ENCODE results near the gene AMOTL1. TPM values are rescaled to one million over a fixed set of nuclear protein-coding genes. Genes with fewer than 3 reads are reported as not detected.

AMOTL1 gene
- total and polyA plus RNA-seq, 5 donors from 2014 or later, result 0.20 to 0.67 (median 0.40) TPM; not detected in 1

DNA sequence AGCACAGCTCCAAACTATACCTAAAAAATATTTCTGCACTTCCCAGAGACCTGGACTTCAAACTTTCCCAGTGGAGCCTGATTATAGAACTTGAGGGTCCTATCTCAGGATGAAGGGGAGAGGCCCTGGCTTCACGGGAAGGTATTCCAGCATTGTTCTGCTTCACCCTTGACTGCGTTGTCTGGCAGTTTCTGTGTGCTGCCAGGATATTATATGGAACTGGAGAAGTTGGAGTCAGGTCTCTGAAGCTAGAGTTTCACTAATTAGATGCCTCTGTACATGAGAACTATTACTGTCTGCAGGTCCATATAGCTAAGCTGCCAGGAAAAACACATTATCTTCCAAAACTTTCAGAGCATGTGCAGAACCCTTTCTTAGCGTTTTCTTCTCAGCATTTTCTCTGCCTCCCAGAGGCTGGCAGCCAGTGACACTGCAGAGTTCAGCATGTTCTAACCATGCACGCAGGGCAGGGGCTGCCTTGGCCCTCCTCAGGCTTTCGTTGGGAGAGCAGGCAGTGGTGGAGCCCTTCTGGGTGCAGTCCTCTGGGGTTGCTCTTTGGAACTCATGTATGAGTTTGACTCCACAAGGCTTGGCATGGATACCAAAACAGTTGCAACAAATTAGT lies 105.9 kb downstream of the AMOTL1 start:
- Mint-ChIP-seq H3K9me3 (peaks cover 0 to 1% (median 0%) of the 10 kb centered on the region in 7 donors), H3K36me3 (no peaks in the 10 kb centered on the region), H3K4me1 (peaks cover 0 to 17% (median 6%) of the 10 kb centered on the region in 4 donors), H3K4me3 (no peak overlapping the region), H3K27me3 (no peaks in the 10 kb centered on the region), H3K27ac (no peak overlapping the region)
- Histone ChIP-seq H3K36me3 (ENCODE audit: control insufficient read depth, insufficient read depth, low read length) (no peaks in the 10 kb centered on the region), H3K4me3 (ENCODE audit: low read depth, low read length) (no peak overlapping the region), H3K9me3 (ENCODE audit: control insufficient read depth in 2 of 2, low read length in 2 of 2) (no peaks in the 10 kb centered on the region), H3K4me1 (ENCODE audit: control insufficient read depth, insufficient read depth, low read length, poor library complexity, severe bottlenecking) (no peaks in the 10 kb centered on the region), H3K27ac (ENCODE audit: insufficient read depth, low read length, poor library complexity, severe bottlenecking) (no peak overlapping the region), H3K27me3 (ENCODE audit: control insufficient read depth, insufficient read depth, low read length) (no peaks in the 10 kb centered on the region)
- DNase-seq (no peak), ATAC-seq (ENCODE audit: low read depth in 2 of 2) (no peak)

DNA sequence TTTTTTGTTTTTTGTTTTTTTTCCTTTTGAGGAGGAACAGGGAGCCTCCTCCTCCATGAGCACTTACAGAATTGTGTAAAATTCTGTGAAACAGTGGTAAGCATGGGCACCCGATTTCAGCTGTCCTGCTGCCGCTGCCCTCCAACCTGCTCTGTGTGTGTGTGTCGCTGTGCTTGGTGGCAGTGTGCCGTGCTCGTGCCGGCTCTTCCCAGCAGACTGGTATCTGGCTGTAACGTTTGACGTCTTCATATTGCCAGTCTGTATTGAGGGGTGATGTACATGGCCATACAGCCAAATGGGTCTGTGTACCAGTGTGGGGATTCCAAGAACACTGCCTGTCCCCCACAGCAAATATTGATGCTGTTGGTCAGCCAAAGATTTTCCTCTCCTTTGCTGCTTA lies 108.1 kb downstream of the AMOTL1 start:
- no peak overlapping the region for H3K27ac Mint-ChIP-seq
- no peak overlapping the region for H3K4me3 ChIP-seq (ENCODE audit: low read depth, low read length)
- no peaks in the 10 kb centered on the region for H3K36me3 ChIP-seq (ENCODE audit: control insufficient read depth, insufficient read depth, low read length)
- DNase-seq (no peak), ATAC-seq (ENCODE audit: low read depth in 2 of 2) (no peak)
- peaks cover 0 to 17% (median 6%) of the 10 kb centered on the region in 4 donors for H3K4me1 Mint-ChIP-seq
- H3K27me3 Mint-ChIP-seq, result no peaks in the 10 kb centered on the region
- no peak overlapping the region for H3K4me3 Mint-ChIP-seq
- H3K9me3 Mint-ChIP-seq, result peaks cover 0 to 1% (median 0%) of the 10 kb centered on the region in 7 donors
- no peak overlapping the region for H3K27ac ChIP-seq (ENCODE audit: insufficient read depth, low read length, poor library complexity, severe bottlenecking)
- no peaks in the 10 kb centered on the region for H3K36me3 Mint-ChIP-seq
- H3K27me3 ChIP-seq (ENCODE audit: control insufficient read depth, insufficient read depth, low read length), result no peaks in the 10 kb centered on the region
- H3K4me1 ChIP-seq (ENCODE audit: control insufficient read depth, insufficient read depth, low read length, poor library complexity, severe bottlenecking), result no peaks in the 10 kb centered on the region
- H3K9me3 ChIP-seq (ENCODE audit: control insufficient read depth in 2 of 2, low read length in 2 of 2), result no peaks in the 10 kb centered on the region

- H3K27ac ChIP-seq (ENCODE audit: insufficient read depth, low read length, poor library complexity, severe bottlenecking), result no peak overlapping the region
- peak; percentile 68 to 70 for ATAC-seq (ENCODE audit: low read depth in 2 of 2)
- H3K4me3 Mint-ChIP-seq, result no peak overlapping the region
- H3K27ac Mint-ChIP-seq, result peak overlapping the region in 2 of 3 donors; percentile 63 to 73
- no peaks in the 10 kb centered on the region for H3K27me3 ChIP-seq (ENCODE audit: control insufficient read depth, insufficient read depth, low read length)
- H3K4me1 Mint-ChIP-seq, result peaks cover 0 to 17% (median 6%) of the 10 kb centered on the region in 4 donors
- peaks cover 4% of the 10 kb centered on the region for H3K36me3 Mint-ChIP-seq
- H3K9me3 Mint-ChIP-seq, result peaks cover 0 to 1% (median 0%) of the 10 kb centered on the region in 7 donors
- H3K36me3 ChIP-seq (ENCODE audit: control insufficient read depth, insufficient read depth, low read length), result no peaks in the 10 kb centered on the region
- no peaks in the 10 kb centered on the region for H3K9me3 ChIP-seq (ENCODE audit: control insufficient read depth in 2 of 2, low read length in 2 of 2)
- peak in 1 of 3 donors; percentile 73 for DNase-seq
- H3K4me3 ChIP-seq (ENCODE audit: low read depth, low read length), result no peak overlapping the region
- no peaks in the 10 kb centered on the region for H3K4me1 ChIP-seq (ENCODE audit: control insufficient read depth, insufficient read depth, low read length, poor library complexity, severe bottlenecking)
- no peaks in the 10 kb centered on the region for H3K27me3 Mint-ChIP-seq
Measured at GRCh38 chr11:94876645-94877442, 108.7 kb downstream of the AMOTL1 start.

GRCh38 chr11:94877443-94878200 lies 109.5 kb downstream of the AMOTL1 start:
- no peaks in the 10 kb centered on the region for H3K9me3 ChIP-seq (ENCODE audit: control insufficient read depth in 2 of 2, low read length in 2 of 2)
- no peak for DNase-seq
- no peak overlapping the region for H3K27ac ChIP-seq (ENCODE audit: insufficient read depth, low read length, poor library complexity, severe bottlenecking)
- peaks cover 4% of the 10 kb centered on the region for H3K36me3 Mint-ChIP-seq
- H3K27ac Mint-ChIP-seq, result peak overlapping the region in 2 of 3 donors; percentile 63 to 73
- no peak overlapping the region for H3K4me3 Mint-ChIP-seq
- H3K27me3 ChIP-seq (ENCODE audit: control insufficient read depth, insufficient read depth, low read length), result no peaks in the 10 kb centered on the region
- no peaks in the 10 kb centered on the region for H3K27me3 Mint-ChIP-seq
- H3K4me1 ChIP-seq (ENCODE audit: control insufficient read depth, insufficient read depth, low read length, poor library complexity, severe bottlenecking), result no peaks in the 10 kb centered on the region
- no peaks in the 10 kb centered on the region for H3K36me3 ChIP-seq (ENCODE audit: control insufficient read depth, insufficient read depth, low read length)
- H3K4me1 Mint-ChIP-seq, result peaks cover 0 to 17% (median 6%) of the 10 kb centered on the region in 4 donors
- H3K4me3 ChIP-seq (ENCODE audit: low read depth, low read length), result no peak overlapping the region
- no peak for ATAC-seq (ENCODE audit: low read depth in 2 of 2)
- no peaks in the 10 kb centered on the region for H3K9me3 Mint-ChIP-seq

GRCh38 chr11:94879006-94879405 lies 110.8 kb downstream of the AMOTL1 start:
- H3K4me3 Mint-ChIP-seq, result no peak overlapping the region
- ATAC-seq (ENCODE audit: low read depth in 2 of 2) (no peak), DNase-seq (no peak)
- H3K27me3 Mint-ChIP-seq, result no peaks in the 10 kb centered on the region
- no peak overlapping the region for H3K27ac ChIP-seq (ENCODE audit: insufficient read depth, low read length, poor library complexity, severe bottlenecking)
- peaks cover 4% of the 10 kb centered on the region for H3K36me3 Mint-ChIP-seq
- no peaks in the 10 kb centered on the region for H3K9me3 Mint-ChIP-seq
- H3K27ac Mint-ChIP-seq, result no peak overlapping the region
- H3K27me3 ChIP-seq (ENCODE audit: control insufficient read depth, insufficient read depth, low read length), result no peaks in the 10 kb centered on the region
- no peaks in the 10 kb centered on the region for H3K4me1 ChIP-seq (ENCODE audit: control insufficient read depth, insufficient read depth, low read length, poor library complexity, severe bottlenecking)
- peaks cover 0 to 17% (median 6%) of the 10 kb centered on the region in 4 donors for H3K4me1 Mint-ChIP-seq
- H3K9me3 ChIP-seq (ENCODE audit: control insufficient read depth in 2 of 2, low read length in 2 of 2), result no peaks in the 10 kb centered on the region
- no peaks in the 10 kb centered on the region for H3K36me3 ChIP-seq (ENCODE audit: control insufficient read depth, insufficient read depth, low read length)
- no peak overlapping the region for H3K4me3 ChIP-seq (ENCODE audit: low read depth, low read length)

DNA sequence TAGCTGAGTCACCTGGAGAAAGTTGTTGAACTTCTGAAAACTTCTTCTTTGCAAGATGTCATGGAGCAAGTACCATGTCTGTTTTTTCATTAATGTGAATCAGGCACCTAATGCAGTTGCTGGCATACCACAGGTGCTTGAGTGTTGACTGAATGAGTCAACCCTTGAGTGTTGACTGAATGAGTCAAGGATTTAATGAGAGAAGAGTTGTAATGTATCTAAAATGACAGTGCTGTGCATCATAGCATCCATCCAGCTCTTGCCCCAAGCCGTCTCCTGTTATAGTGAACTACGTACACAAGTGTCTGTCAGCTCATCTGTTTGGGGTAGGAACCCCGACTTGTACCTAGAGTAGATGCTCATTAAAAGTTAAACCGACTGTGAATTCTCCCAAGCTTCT lies 112.1 kb downstream of the AMOTL1 start:
- Histone ChIP-seq H3K36me3 (ENCODE audit: control insufficient read depth, insufficient read depth, low read length) (no peaks in the 10 kb centered on the region), H3K9me3 (ENCODE audit: control insufficient read depth in 2 of 2, low read length in 2 of 2) (no peaks in the 10 kb centered on the region), H3K4me3 (ENCODE audit: low read depth, low read length) (no peak overlapping the region), H3K4me1 (ENCODE audit: control insufficient read depth, insufficient read depth, low read length, poor library complexity, severe bottlenecking) (no peaks in the 10 kb centered on the region), H3K27ac (ENCODE audit: insufficient read depth, low read length, poor library complexity, severe bottlenecking) (no peak overlapping the region), H3K27me3 (ENCODE audit: control insufficient read depth, insufficient read depth, low read length) (no peaks in the 10 kb centered on the region)
- H3K4me3 Mint-ChIP-seq, result no peak overlapping the region
- DNase-seq (no peak), ATAC-seq (ENCODE audit: low read depth in 2 of 2) (no peak)
- peaks cover 0 to 17% (median 6%) of the 10 kb centered on the region in 4 donors for H3K4me1 Mint-ChIP-seq
- H3K36me3 Mint-ChIP-seq, result peaks cover 4% of the 10 kb centered on the region
- H3K27me3 Mint-ChIP-seq, result no peaks in the 10 kb centered on the region
- H3K9me3 Mint-ChIP-seq, result no peaks in the 10 kb centered on the region
- no peak overlapping the region for H3K27ac Mint-ChIP-seq

GRCh38 chr11:94882931-94883330 lies 114.8 kb downstream of the AMOTL1 start:
- Mint-ChIP-seq H3K4me1 (peaks cover 0 to under 1% (median 0%) of the 10 kb centered on the region in 4 donors), H3K4me3 (no peak overlapping the region), H3K27me3 (no peaks in the 10 kb centered on the region), H3K9me3 (peaks cover 0 to 10% (median 4%) of the 10 kb centered on the region in 7 donors), H3K36me3 (peaks cover 9% of the 10 kb centered on the region), H3K27ac (no peak overlapping the region)
- H3K4me3 ChIP-seq (ENCODE audit: low read depth, low read length), result no peak overlapping the region
- no peak overlapping the region for H3K27ac ChIP-seq (ENCODE audit: insufficient read depth, low read length, poor library complexity, severe bottlenecking)
- no peaks in the 10 kb centered on the region for H3K36me3 ChIP-seq (ENCODE audit: control insufficient read depth, insufficient read depth, low read length)
- ATAC-seq (ENCODE audit: low read depth in 2 of 2) (no peak), DNase-seq (no peak)
- H3K27me3 ChIP-seq (ENCODE audit: control insufficient read depth, insufficient read depth, low read length), result no peaks in the 10 kb centered on the region
- peaks cover 4 to 7% of the 10 kb centered on the region in 2 experiments for H3K9me3 ChIP-seq (ENCODE audit: control insufficient read depth in 2 of 2, low read length in 2 of 2)
- H3K4me1 ChIP-seq (ENCODE audit: control insufficient read depth, insufficient read depth, low read length, poor library complexity, severe bottlenecking), result no peaks in the 10 kb centered on the region

Data from CD4-positive, CD25-positive, alpha-beta regulatory T cell (primary cell).